HepG2 (cell line): Measurements from ENCODE around the gene ALX4. TPM values are rescaled to one million over a fixed set of nuclear protein-coding genes. Genes with fewer than 3 reads are reported as not detected.

Experiments
- ATAC-seq: fragments of 200-7000 bp; cut with Tn5 transposase; 3 replicates; pipeline ENCODE4 v1.9.1; 2020; ENCODE audit warnings: mild to moderate bottlenecking, moderate library complexity
- BruUV-seq: library from RNA; stranded (reverse); fragments of 400-500 nt; replicated peaks from 2 replicates; lab custom pipeline; 2021; lab: Mats Ljungman, UMichigan
- CTCF ChIA-PET: fragments of 300-600 bp; formaldehyde crosslinking; extraction: SDS; loops from one replicate; lab custom pipeline; 2021; ENCODE audit warnings: low total read pairs, inconsistent platforms, low intra/inter-chr PET ratio; lab: Yijun Ruan, JAX
- POLR2A ChIA-PET: fragments of 350-600 bp; sonication (Branson Sonifier 250); formaldehyde crosslinking; loops from one replicate; lab custom pipeline; 2020; ENCODE audit warnings: antibody characterized with exemption, inconsistent platforms; lab: Yijun Ruan, JAX
- DNase-seq: peaks from one replicate; pipeline ENCODE4 v3.0.0-alpha.2; 2015; ENCODE audit warnings: low spot score
- FAIRE-seq: peaks from 3 replicates; lab custom pipeline; 2011; peaks lifted over from hg19 to GRCh38; lab: Jason Lieb, UNC
- H2AFZ ChIP-seq: one replicate; pipeline ENCODE4 v1.6.1; 2011; ENCODE audit warnings: low read length, inconsistent platforms
- H3K27ac ChIP-seq: fragments of 300-600 bp; 3 replicates; pipeline ENCODE4 v1.8.0; 2011; ENCODE audit warnings: mixed run types, mild to moderate bottlenecking, mixed read lengths, low read length, inconsistent platforms; ENCODE audit not compliant: insufficient read depth; ENCODE audit errors: extremely low read length
- H3K27me3 ChIP-seq, 2 experiments: fragments of 200-600 bp in 1 of 2; 2 replicates in 1 of 2; 3 replicates in 1 of 2; pipeline versions ENCODE4 v1.6.0 to v1.8.0; 2011; ENCODE audit warnings: low read length in 2 of 2, mild to moderate bottlenecking in 2 of 2, moderate library complexity in 2 of 2, inconsistent platforms in 1 of 2; ENCODE audit not compliant: insufficient read depth in 2 of 2, control insufficient read depth in 1 of 2
- H3K36me3 ChIP-seq, 2 experiments: fragments of 200-600 bp in 1 of 2; replicated peaks in 1 of 2; 2 replicates in 1 of 2; 3 replicates in 1 of 2; pipeline versions ENCODE4 v1.5.1 to v1.8.0; 2011; ENCODE audit warnings: low read length in 2 of 2, inconsistent platforms in 1 of 2; ENCODE audit not compliant: insufficient read depth in 2 of 2, control insufficient read depth in 1 of 2
- H3K4me1 ChIP-seq: 2 replicates; pipeline ENCODE4 v1.5.1; 2012; ENCODE audit warnings: low read length, inconsistent platforms; ENCODE audit not compliant: insufficient read depth
- H3K4me2 ChIP-seq: 2 replicates; pipeline ENCODE4 v1.6.0; 2011; ENCODE audit warnings: low read depth, low read length, inconsistent platforms
- H3K4me3 ChIP-seq, 3 experiments: fragments of 200-600 bp in 1 of 3; sonication (generic), shearing (Covaris generic) in 1 of 3; replicated peaks in 1 of 3; 2 replicates each; pipeline ENCODE4 v1.5.1; 2011 to 2016; ENCODE audit warnings: low read length in 3 of 3, inconsistent platforms in 2 of 3, low read depth in 2 of 3, mild to moderate bottlenecking in 2 of 3, control low read depth in 1 of 3, mixed read lengths in 1 of 3; ENCODE audit not compliant: insufficient read depth in 1 of 3
- H3K79me2 ChIP-seq: one replicate; pipeline ENCODE4 v1.6.1; 2011; ENCODE audit warnings: low read length, inconsistent platforms; ENCODE audit not compliant: insufficient read depth
- H3K9ac ChIP-seq: 2 replicates; pipeline ENCODE4 v1.6.0; 2011; ENCODE audit warnings: mild to moderate bottlenecking, low read depth, low read length, inconsistent platforms; ENCODE audit not compliant: insufficient read depth
- H3K9me3 ChIP-seq: 2 replicates; pipeline ENCODE4 v1.5.1; 2012; ENCODE audit warnings: mild to moderate bottlenecking, low read length
- H4K20me1 ChIP-seq: 2 replicates; pipeline ENCODE4 v1.6.0; 2011; ENCODE audit warnings: inconsistent platforms, mild to moderate bottlenecking, low read length, moderate library complexity; ENCODE audit not compliant: insufficient read depth
- CBX2 ChIP-seq, 2 experiments: fragments of 200-600 bp in 1 of 2; sonication (generic); formaldehyde crosslinking in 1 of 2; IDR thresholded peaks; 2 replicates each; pipeline versions ENCODE4 v1.7.0 to v1.8.1; 2018 to 2022; ENCODE audit warnings: low read depth in 2 of 2, low read length in 1 of 2, mild to moderate bottlenecking in 1 of 2, missing genetic modification reagents in 1 of 2
- CEBPG ChIP-seq: IDR thresholded peaks from 2 replicates; pipeline ENCODE4 v1.6.1; 2016
- ELF3 ChIP-seq: IDR thresholded peaks from 2 replicates; pipeline ENCODE4 v1.6.1; 2016; ENCODE audit warnings: missing genetic modification reagents, missing compliant biosample characterization
- ELK4 ChIP-seq: sonication (generic); formaldehyde crosslinking; IDR thresholded peaks from 2 replicates; pipeline ENCODE4 v1.9.0; 2021; ENCODE audit warnings: missing genetic modification reagents, borderline replicate concordance
- EZH2 ChIP-seq: conservative IDR thresholded peaks from 2 replicates; pipeline ENCODE4 v1.6.1; 2012; ENCODE audit warnings: mild to moderate bottlenecking, low read depth, low read length, moderate library complexity
- HIVEP1 ChIP-seq: sonication (generic); formaldehyde crosslinking; IDR thresholded peaks from 2 replicates; pipeline ENCODE4 v1.4.0; 2020; ENCODE audit warnings: mild to moderate bottlenecking, missing genetic modification reagents
- RNF2 ChIP-seq: fragments of 450-650 bp; conservative IDR thresholded peaks from 2 replicates; pipeline ENCODE4 v1.6.1; 2016; ENCODE audit warnings: low read depth
- SOX6 ChIP-seq, 2 experiments: fragments of 450-650 bp in 1 of 2; sonication (generic) in 1 of 2; formaldehyde crosslinking in 1 of 2; IDR thresholded peaks; 2 replicates each; pipeline versions ENCODE4 v1.4.0 to v1.6.1; 2017 to 2020; ENCODE audit warnings: antibody characterized with exemption in 1 of 2, mild to moderate bottlenecking in 1 of 2, missing genetic modification reagents in 1 of 2
- ZBTB21 ChIP-seq: sonication (generic); formaldehyde crosslinking; IDR thresholded peaks from 2 replicates; pipeline ENCODE4 v1.4.0; 2020; ENCODE audit warnings: missing genetic modification reagents
- ZFP37 ChIP-seq: sonication (generic); formaldehyde crosslinking; IDR thresholded peaks from 2 replicates; pipeline ENCODE4 v1.4.0; 2020; ENCODE audit warnings: missing genetic modification reagents, borderline replicate concordance
- ZNF777 ChIP-seq: sonication (generic); formaldehyde crosslinking; IDR thresholded peaks from 2 replicates; pipeline ENCODE4 v1.4.0; 2020; ENCODE audit warnings: missing genetic modification reagents
- WGBS: methylation state at CpG from one replicate; pipeline ENCODE4 v1.1.6; 2017; ENCODE audit warnings: low lambda C conversion rate; 5-methylcytosine and 5-hydroxymethylcytosine counted together
- in situ Hi-C: cut with HindIII; loops from 2 replicates; pipeline ENCODE4 v1.10.0; 2017; ENCODE audit warnings: low pct_unique_long_range_greater_than_20kb; ENCODE audit not compliant: extremely low pct_ligation_motif_present
- intact Hi-C: fragments of 100-400 bp; cut with micrococcal nuclease; formaldehyde crosslinking; loops from one replicate; pipeline ENCODE4 v1.10.0; 2022; ENCODE audit not compliant: unreplicated experiment
- polyA plus RNA-seq, 8 experiments: library from polyadenylated mRNA; depleted of rRNA in 3 of 8; stranded (reverse) in 7 of 8; unstranded in 1 of 8; fragments of >200 nt; fragmentation: Illumina TruSeq in 4 of 8; extraction: Trizol in 4 of 8; gene quantifications; 2 replicates each; pipeline versions ENCODE4 v1.2.1 to v1.2.3, GENCODE V29; 2011 to 2016; ENCODE audit warnings: low read depth in 4 of 8, missing spikeins in 1 of 8, mixed read lengths in 1 of 8; ENCODE audit not compliant: insufficient read depth in 1 of 8
- total RNA-seq, 5 experiments: library from RNA; depleted of rRNA; stranded (reverse); fragments of >200 nt; fragmentation: Illumina TruSeq; extraction: Trizol; gene quantifications; 2 replicates each; pipeline ENCODE4 v1.2.3, GENCODE V29; 2016; ENCODE audit warnings: low read depth in 1 of 5

The ALX4 gene
- total and polyA plus RNA-seq, 2 of the 13 experiments (the other 11 are each of a cell fraction or from before 2014, with no cell fraction given): not detected

GRCh38 chr11:44305470-44306051, 4.4 kb downstream of the ALX4 start:
- FAIRE-seq: no peak
- Histone ChIP-seq H3K36me3 (no peaks in the 10 kb centered on the region), H3K9me3 (no peaks in the 10 kb centered on the region), H3K9ac (no peak overlapping the region), H3K4me1 (no peaks in the 10 kb centered on the region; the same call in 1 of the 2 replicates), H3K4me3 (peak overlapping the region; percentile 29 to 58 (median 53); a peak in 5 of 6 replicates), H2AFZ (no peak overlapping the region), H4K20me1 (no peaks in the 10 kb centered on the region), H3K27ac (no peak overlapping the region), H3K27me3 (peaks cover 17 to 91% of the 10 kb centered on the region in 2 experiments), H3K4me2 (peak overlapping the region; percentile 34), H3K79me2 (no peaks in the 10 kb centered on the region)
- TF ChIP-seq CBX2 (IDR thresholded peaks at IDR 0.05; ENCODE audit: low read depth, low read length): peak; percentile 91
- TF ChIP-seq CBX2 (CRISPR knock-in tag; IDR thresholded peaks at IDR 0.05; ENCODE audit: low read depth): no peak
- TF ChIP-seq CEBPG (CRISPR knock-in tag): no peak
- TF ChIP-seq ELF3 (CRISPR knock-in tag): no peak
- TF ChIP-seq EZH2: peak; percentile 79; the same call in 1 of the 2 replicates
- no peak for TF ChIP-seq HIVEP1 (CRISPR knock-in tag)
- 0 out of 2 replicates have a peak, but pooled peaks have one; percentile 40 for TF ChIP-seq ZNF777 (CRISPR knock-in tag)
- 0 out of 2 replicates have a peak, but pooled peaks have one; percentile 37 for TF ChIP-seq RNF2
- TF ChIP-seq ELK4 (CRISPR knock-in tag): no peak
- no peak for TF ChIP-seq SOX6 (IDR thresholded peaks at IDR 0.05)
- no peak for TF ChIP-seq SOX6 (CRISPR knock-in tag; IDR thresholded peaks at IDR 0.05)
- no peak for TF ChIP-seq ZFP37
- TF ChIP-seq ZBTB21 (CRISPR knock-in tag): no peak
- no peak for DNase-seq
- peak; percentile 32 for ATAC-seq
- intact Hi-C loops (no loop called here), in situ Hi-C loops (loop anchor here (25.0 kb wide), 2 partner anchors 107 to 582 kb away; no protein-coding TSS in a partner anchor)
- ChIA-PET CTCF (no interaction called here), POLR2A (no interaction called here)
- WGBS: 16% methylated on average over 27 of the region's 41 CpGs
- no TSS peak for BruUV-seq
